GM18909 (cell line): ENCODE measurements around the gene NCKAP1.
A peak's percentile ranks its signal among the peaks of the same experiment; 100 is the strongest.
"Not testable (repeated sequence)": the region's sequence is repeated elsewhere in the genome, so short reads cannot be mapped to it uniquely, and the experiment has no call there.

Experiments
- ATAC-seq: cut with Tn5 transposase; IDR thresholded peaks from one replicate; pipeline ENCODE4 v1.9.1; 2021; ENCODE audit warnings: mild to moderate bottlenecking; ENCODE audit not compliant: unreplicated experiment, poor library complexity

Gene NCKAP1

GRCh38 chr2:183009249-183009899 lies 28.9 kb downstream of the NCKAP1 start:
- ATAC-seq = no peak

GRCh38 chr2:183001948-183002347 lies 36.3 kb downstream of the NCKAP1 start:
- ATAC-seq = no peak

- no peak for ATAC-seq
These were observed 37.4 kb downstream of the NCKAP1 start for GRCh38 chr2:183000846-183001245.

GRCh38 chr2:182999348-183000028 lies 38.8 kb downstream of the NCKAP1 start:
- no peak for ATAC-seq

- ATAC-seq = no peak
These were observed 43.9 kb downstream of the NCKAP1 start for GRCh38 chr2:182994228-182994912.

GRCh38 chr2:182982941-182983340 lies 55.3 kb downstream of the NCKAP1 start:
- ATAC-seq = no peak

GRCh38 chr2:182981475-182981874 lies 56.8 kb downstream of the NCKAP1 start:
- ATAC-seq = not testable (repeated sequence)

- ATAC-seq = no peak
These were observed 57.6 kb downstream of the NCKAP1 start for GRCh38 chr2:182980652-182981051.

- ATAC-seq = peak; percentile 79
These were observed 58.1 kb downstream of the NCKAP1 start for GRCh38 chr2:182980115-182980514.

- peak; percentile 74 for ATAC-seq
These were observed 60.8 kb downstream of the NCKAP1 start for GRCh38 chr2:182977463-182977862.

- no peak for ATAC-seq
These were observed 64.6 kb downstream of the NCKAP1 start for GRCh38 chr2:182973441-182974352.

GRCh38 chr2:182972548-182972942 lies 65.7 kb downstream of the NCKAP1 start:
- ATAC-seq = no peak

- peak; percentile 68 for ATAC-seq
These were observed 66.3 kb downstream of the NCKAP1 start for GRCh38 chr2:182971820-182972547.

GRCh38 chr2:182970486-182970885 lies 67.8 kb downstream of the NCKAP1 start:
- no peak for ATAC-seq

- ATAC-seq = no peak
These were observed 69.8 kb downstream of the NCKAP1 start for GRCh38 chr2:182968493-182968892.

- ATAC-seq = not testable (repeated sequence)
These were observed 71.9 kb downstream of the NCKAP1 start for GRCh38 chr2:182966356-182966755.

GRCh38 chr2:182962641-182963040 lies 75.6 kb downstream of the NCKAP1 start:
- no peak for ATAC-seq

GRCh38 chr2:182960869-182961268 lies 77.4 kb downstream of the NCKAP1 start:
- ATAC-seq = not testable (repeated sequence)

GRCh38 chr2:182954789-182955188 lies 83.5 kb downstream of the NCKAP1 start:
- ATAC-seq = no peak
